Suppressor macrophage treated with lipopolysaccharide for 1 hour (primary cell): ENCODE results near the gene AIMP1.
"Not testable (repeated sequence)": the region's sequence is repeated elsewhere in the genome, so short reads cannot be mapped to it uniquely, and the experiment has no call there.

Source experiments
- DNase-seq, 3 donors: peaks; one replicate each; pipeline ENCODE4 v3.0.0-alpha.2; 2020 to 2022

AIMP1 gene

DNA sequence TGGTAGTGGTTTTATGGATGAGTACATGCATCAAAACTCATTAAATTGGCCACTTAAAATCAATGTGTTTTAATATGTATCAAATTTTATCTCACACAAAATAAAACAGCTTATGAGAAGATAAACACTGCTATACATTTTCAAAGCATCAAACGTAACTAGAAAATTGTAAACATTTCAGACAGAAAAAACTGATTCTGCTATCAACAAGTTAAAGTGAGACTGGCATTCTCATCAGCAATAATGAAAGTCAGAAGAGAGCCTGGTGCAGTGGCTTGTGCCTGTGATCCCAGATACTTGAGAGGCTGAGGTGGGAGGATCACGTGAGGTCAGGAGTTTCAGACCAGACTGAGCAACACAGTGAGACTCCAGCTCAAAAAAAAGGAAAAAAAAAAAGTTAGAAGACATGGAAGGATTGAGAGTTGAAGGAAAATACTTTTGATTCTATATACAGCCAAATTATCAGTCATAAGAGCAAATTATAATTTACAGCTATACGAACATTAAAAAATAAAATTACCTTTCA is 3.3 kb upstream of the AIMP1 start:
- DNase-seq, result no peak

DNA sequence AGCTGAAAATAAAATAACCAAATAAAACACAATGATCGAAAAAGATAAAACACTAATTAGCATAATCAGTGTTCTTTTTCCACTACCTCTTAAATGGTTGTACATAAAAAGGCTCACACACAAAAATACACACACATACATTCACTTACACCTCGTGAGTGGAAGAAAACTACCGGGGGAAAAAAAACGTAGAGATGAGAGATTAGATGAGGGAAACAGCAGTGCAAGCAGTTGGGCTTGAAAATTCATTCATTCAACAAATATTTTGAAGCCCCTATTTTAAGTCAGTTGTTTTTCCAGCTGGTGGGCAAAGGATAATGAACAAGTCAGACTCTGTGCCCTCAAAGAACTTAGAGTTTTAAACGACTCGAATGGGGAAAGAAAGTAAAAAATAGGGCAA is 1.4 kb upstream of the AIMP1 start:
- DNase-seq, result no peak

DNA sequence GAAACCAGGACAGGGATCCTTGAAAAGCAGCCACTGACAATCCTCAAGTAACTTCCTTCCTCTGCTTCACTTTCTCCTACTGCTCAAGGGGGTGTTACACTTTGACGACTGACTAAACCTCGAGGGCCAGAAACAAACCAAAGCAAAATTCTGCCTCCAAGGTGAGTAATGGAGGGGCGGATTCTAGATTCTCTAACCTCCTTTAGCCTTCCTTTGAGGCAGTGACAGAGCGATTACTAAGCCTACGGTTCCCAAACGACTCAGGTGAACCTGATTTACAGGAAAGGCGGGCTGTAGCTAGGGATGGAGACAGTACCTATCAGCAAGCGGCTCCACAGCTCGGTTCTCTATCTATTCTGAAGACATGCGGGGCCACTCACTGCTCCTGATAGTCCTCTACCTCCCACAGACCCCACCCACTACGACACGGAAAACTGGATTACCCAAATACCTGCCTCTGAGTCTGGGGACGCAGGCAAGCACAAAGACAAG is 828 bp upstream of the AIMP1 start:
- peak; percentile 52 to 68 (median 62) for DNase-seq

DNA sequence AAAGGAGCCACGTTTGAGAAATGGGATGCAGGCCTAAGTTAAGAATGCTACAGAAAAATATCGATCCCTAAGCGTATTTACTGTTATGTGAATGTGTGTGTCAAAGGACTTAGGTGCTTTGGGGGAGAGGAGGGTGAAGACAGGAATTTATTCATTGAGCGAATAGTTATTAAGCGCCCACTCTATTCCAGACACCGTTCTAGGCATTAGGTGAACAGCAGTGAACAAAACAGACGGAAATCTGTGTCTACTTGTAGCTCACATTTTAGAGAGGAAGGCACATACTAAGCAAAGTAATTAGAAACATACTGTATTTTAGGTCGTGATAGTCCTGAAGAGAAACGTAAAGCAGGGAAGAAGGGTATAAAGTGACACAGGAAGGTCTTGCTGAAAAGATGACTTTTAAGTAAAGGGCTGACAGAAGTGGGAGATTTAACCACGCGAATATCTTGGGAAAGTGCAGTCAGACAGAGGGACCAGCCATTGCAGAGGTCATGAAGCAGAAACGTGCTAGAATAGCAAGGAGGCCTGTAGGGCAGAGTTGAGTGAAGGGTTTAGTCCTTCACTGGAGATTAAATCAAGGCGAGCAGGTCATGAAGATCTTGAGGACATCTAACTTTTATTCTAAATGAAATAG is 541 bp downstream of the AIMP1 start:
- DNase-seq, result peak in 2 of 3 donors; percentile 13 to 25

DNA sequence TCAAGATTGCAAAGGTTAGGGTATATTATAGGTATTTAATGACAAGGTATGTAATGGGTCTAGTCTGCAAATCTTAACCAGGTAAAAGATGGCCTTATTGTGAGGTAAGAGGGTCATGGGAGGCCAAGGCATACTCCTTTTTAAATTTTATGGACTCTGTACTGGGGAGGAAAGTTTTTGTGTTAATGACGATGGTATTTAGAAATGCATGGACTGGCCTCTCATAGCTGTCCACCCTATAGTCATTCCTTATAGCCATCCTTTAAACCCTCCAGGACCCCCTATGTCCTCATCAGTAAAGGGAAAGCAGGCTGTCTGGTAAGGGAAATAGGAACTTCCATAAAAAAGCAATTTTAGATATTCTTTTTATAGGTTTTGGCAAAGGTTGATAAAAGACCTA is 1.5 kb downstream of the AIMP1 start:
- DNase-seq, result no peak

DNA sequence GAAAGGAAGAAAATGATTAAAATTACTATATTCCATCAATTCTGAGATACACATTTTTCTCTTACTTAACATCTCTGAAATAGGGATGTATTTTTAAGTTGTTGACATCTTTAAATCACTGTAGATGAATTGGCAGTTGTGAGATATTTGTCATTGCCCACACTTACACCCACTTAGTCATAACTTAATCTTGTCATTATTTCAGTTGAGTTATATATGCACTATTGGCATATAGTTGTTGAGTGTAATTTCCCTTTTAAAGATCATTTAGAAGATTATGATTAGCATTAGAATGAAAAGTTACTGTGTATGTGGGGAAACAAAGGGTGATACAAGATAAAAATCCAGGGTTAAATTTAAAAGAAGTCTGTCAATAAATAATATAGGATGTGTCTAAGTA is 2.2 kb downstream of the AIMP1 start:
- peak in 2 of 3 donors; percentile 26 to 27 for DNase-seq

DNA sequence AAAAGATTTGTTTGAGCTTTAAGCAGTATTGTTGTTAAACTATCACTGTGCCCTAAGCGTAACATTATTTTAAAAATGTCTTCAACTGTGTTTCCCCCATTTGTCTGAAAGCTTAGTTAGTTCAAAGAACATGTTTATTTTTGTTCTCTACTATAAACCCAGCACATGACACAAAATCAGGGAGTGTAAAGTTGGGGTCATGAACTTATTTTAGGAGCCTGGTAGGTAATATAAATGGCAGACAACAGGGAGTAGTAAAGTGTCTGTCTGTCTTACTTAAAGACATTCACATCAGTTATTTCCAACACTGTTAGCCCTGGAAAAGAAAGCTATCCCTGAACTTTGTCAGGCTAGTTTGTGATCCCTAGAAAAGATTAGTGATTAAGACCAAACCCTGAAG is 3.9 kb downstream of the AIMP1 start:
- DNase-seq, result no peak

DNA sequence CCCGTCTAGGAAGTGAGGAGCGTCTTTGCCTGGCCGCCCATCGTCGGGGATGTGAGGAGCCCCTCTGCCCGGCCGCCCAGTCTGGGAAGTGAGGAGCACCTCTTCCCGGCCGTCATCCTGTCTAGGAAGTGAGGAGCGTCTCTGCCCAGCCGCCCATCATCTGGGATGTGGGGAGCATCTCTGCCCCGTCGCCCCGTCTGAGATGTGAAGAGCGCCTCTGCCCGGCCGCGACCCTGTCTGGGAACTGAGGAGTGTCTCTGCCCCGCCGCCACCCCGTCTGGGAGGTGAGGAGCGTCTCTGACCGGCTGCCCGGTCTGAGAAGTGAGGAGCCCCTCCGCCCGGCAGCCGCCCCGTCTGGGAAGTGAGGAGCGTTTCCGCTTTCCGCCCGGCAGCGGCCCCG is 4.8 kb downstream of the AIMP1 start:
- not testable (repeated sequence) for DNase-seq

DNA sequence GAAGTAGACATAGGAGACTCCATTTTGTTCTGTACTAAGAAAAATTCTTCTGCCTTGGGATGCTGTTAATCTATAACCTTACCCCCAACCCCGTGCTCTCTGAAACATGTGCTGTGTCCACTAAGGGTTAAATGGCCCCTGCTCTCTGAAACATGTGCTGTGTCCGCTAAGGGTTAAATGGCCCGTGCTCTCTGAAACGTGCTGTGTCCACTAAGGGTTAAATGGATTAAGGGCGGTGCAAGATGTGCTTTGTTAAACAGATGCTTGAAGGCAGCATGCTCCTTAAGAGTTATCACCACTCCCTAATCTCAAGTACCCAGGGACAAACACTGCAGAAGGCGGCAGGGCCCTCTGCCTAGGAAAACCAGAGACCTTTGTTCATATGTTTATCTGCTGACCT is 5.5 kb downstream of the AIMP1 start:
- DNase-seq, result not testable (repeated sequence)

DNA sequence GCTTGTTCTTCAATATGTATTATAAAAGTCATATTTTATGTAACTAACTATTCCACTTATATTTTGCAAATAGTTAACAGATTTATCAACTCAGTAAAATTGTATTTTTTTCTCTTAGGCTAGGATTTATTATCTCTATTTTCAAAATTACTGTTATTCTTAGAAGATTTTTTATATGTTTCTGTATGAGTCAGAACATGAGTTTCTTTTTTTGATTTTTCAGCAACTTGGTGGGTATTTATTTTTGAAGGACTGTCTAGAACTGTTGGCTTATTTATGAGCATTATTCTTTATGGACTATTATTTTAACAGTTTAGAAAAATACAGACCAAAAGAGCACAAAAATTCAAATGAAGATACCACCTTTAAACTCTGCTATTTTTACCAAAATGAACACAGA is 6.8 kb downstream of the AIMP1 start:
- no peak for DNase-seq

DNA sequence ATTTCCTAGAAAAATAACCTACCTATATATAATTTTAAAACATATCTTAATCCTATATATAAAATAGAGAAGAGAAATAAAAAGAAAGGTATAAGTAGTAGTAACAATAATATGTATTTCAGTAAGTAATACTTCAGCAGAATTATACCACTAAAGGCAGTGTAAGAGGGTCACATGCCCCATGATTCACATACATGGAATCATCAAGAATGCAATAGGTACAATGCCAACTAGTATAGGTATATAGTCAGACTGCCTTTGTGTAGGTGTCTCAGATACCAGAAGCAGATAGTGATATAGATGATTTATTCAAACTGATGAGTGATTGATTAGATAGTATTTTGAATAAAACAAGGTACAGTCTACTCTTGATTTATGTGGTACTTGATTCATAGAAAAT is 9.4 kb downstream of the AIMP1 start:
- no peak for DNase-seq

DNA sequence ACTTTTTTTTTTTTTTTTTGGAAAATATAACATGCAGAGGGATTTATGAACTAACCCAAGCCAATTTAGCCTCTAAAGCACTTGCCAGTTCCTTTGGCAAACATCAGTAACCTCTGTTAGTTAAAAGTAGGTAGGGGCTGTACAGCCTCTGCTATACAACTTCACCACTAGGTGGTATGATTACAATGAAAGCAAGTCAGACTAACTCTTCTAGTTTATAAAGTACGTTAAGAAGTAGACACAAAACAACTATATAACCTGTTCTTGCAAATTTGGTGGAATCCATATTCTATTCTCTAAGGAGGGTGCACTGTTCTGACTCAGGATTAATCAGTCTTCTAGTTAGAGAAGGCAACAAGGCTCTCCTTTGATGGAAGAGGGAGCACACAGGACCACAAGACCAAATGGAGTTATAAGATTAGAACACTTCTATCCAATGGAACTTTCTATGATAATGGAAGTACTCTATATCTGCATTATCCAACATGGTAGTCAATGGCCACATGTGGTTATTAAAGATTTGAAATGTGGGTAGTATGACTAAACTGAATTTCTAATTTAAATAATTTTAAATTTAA is 12.8 kb downstream of the AIMP1 start:
- DNase-seq, result peak; percentile 22 to 47 (median 27)

DNA sequence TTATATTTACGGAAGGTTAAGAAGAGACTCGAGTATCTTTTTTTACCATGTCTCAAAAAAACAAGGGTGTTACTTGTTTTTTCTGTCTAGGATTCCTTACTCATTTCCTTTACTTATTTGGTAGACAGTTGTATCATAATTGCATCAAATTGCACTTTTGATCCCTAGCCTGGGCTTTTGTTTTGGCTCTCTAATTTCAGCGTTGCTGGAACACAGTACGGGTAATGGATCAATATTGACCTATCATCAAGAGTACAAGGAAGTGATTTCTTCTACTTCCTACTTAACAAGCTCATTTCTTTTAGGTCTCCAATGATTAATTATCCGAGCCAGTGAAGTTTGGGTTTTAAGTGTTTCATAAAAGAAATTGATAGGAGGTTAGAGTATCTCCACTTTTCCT is 16.8 kb downstream of the AIMP1 start:
- no peak for DNase-seq

DNA sequence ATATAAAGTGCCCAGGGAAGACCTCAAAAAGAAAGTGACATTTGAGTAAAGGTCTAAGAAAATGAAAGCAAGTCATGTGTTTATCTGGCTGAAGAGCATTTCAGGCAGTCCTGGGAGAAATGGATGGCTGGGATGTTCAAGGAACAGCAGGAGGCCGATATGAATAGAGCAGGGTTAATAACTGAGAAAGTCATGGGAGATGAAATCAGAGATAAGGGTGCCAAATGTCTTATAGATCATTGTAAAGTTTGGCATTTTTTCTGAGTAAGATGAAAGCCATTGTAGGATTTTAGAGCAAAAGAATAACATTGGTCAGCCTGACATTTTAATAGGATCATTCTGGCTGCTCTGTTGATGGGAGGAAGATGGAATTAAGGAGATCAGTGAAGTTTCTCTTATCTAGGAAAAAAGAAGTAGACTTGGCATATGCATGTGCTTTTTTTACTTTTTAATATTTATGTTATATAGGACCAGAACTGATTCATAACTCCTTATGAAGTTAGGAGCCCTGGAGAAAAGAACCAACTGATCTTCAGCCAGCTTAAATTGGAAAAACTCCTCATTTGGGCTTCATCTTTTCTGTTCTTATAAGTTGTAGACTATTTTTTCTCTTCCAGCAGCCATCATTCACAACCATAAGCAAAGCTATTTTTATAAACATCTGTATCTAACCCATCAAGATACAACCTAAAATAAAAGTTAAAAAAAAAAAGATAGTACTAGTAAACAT is 18.6 kb downstream of the AIMP1 start:
- DNase-seq, result no peak

DNA sequence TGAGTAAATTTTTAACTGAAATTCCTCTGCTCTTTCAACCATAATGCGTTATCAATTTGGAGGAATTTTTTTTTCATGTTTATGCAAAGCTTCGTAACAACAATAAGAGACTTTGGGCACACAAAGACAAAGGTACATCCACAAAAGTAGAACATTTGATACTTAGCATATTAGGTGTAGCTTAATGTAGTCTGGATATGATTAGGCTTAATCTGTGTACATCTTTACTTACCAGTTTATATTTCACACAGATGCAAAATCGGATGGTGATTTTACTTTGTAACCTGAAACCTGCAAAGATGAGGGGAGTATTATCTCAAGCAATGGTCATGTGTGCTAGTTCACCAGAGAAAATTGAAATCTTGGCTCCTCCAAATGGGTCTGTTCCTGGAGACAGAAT is 20.3 kb downstream of the AIMP1 start:
- no peak for DNase-seq

DNA sequence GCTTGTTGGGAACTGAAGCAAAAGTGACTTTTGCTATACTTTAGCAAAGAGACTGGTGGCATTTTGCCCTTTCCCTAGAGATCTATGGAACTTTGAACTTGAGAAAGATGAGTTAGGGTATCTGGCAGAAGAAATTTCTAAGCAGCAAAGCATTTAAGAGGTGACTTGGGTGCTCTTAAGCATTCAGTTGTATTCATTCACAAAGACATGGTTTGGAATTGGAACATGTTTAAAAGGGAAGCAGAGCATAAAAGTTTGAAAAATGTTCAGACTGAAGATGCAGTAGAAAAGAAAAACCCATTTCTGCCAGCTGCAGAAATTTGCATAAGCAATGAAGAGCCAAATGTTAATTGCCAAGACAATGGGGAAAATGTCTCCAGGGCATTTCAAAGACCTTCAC is 21.6 kb downstream of the AIMP1 start:
- no peak for DNase-seq

DNA sequence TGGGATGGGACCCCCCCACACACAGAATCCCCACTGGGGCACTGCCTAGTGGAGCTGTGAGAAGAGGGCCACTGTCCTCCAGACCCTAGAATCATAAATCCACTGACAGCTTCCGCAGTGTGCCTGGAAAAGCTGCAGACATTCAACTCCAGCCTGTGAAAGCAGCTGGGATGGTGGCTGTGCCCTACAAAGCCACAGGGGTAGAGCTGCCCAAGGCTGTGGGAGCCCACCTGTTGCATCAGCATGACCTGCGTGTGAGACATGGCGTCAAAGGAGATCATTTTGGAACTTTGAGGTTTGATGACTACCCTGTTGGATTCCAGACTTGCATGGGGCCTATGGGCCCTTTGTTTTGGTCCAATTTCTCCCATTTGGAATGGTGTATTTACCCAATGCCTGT is 22.3 kb downstream of the AIMP1 start:
- no peak for DNase-seq

DNA sequence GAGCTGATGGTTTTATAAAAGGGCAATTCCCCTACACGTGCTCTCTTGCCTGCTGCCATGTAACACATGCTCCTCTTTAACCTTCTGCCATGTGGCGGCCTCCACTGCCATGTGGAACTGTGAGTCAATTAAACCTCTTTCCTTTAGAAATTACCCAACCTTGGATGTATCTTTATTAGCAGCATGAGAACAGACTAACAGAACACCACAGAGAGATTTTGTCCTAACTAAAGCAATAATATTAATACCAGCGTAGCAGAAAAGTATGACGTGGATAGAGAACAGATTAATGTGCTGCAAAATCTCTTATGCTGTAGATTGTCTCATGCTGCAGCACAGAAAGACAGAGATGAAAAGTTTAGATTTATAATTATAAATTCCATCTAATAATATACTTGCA is 23.1 kb downstream of the AIMP1 start:
- DNase-seq, result no peak

DNA sequence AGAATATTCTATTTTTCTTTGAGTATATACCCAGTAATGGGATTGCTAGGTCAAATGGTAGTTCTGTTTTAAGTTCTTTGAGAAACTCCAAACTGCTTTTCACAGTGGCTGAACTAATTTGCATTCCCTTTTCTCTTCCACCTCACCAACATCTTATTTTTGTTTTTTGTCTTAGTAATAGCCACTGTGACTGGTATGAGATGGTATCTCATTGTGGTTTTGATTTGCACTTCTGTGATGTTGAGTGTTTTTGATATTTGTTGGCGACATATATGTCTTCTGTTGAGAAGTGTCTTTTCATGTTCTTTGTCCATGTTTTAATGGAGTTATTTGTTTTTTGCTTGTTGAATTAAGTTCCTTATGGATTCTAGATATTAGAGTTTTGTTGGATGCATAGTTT is 24.4 kb downstream of the AIMP1 start:
- no peak for DNase-seq

DNA sequence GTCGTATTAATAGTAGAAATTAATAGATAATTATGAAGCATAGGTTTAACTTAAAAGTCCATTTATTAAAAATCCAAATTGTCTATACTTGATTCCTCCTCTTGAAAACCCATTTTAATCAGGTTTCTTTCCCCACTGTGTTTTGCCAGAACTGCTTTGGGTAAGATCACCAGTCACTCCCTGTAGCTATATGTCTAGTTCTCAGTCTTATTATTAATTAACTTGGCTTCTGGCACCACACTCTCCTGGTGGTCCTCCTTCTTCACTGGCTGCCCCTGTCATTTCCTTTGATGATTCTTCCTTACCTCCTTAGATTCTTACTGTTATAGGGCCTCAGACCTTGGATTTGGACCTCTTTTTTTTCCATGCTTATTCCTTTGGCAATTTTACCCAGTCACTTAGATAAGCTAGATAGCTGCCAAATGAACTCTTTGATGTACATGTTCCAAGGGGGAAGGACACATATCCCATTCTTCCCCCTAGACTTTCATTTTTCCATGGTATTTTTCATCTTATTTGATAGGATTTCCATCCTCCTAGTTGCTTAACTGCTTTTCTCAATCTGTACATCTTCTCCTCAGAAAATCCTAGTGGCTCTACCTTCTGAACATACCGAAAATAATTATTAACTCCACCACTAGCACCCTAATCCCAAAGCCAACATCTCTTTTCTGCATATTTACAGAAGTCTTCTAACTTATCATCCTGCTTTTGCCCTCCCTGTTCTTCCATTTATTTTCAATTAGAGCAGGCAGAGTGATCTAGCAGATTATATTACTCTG is 27.7 kb downstream of the AIMP1 start:
- DNase-seq, result no peak

DNA sequence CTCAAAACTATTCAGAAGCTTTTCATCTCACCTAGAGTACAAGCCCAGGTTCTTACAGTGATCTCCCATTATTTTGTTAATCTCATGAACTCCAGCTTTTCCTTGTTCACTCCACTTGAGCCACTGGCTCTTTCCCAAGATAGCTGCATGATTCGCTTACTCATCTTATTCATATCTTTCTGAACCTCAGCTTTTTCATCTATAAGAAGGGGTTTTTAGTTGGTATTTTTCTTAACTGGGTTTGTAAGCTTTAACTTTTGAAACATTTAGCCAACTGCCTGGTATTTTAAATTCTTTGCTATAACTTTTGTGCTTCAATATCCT is 28.3 kb downstream of the AIMP1 start:
- DNase-seq, result no peak

DNA sequence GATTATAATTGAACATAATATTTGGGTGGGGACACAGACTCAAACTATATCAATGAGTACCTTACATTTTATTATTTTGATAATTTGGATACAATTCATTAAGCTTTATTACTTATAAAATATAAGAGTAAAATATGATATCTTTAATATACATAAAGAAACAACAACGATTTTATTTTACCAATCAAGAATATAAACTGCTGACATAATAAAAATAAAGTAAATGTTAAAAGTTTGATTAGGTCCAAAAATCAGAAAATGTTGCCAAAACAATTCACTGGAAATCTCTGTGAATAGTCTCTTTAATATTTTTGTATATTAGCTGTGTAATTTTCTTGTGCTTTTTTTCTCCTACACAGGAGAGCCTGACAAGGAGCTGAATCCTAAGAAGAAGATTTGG is 30.8 kb downstream of the AIMP1 start:
- DNase-seq, result no peak

DNA sequence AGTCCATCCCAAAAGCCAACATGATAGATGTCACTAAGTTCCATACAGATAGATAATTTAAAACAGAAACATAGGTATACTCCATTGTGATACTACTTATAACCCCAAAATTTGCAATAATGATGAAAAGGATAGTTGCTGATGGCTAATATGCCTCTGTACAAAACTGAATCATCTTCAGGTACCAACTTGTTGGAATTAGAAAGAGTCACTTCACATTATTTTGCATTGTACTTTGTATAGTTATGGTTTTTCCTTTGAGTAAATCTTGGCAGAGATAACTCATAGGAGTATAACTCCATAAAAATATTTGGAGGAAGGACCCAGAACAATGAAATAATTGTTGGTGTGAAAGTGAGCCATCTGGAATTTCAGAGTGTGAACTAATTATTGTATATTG is 34.7 kb downstream of the AIMP1 start:
- DNase-seq, result no peak

DNA sequence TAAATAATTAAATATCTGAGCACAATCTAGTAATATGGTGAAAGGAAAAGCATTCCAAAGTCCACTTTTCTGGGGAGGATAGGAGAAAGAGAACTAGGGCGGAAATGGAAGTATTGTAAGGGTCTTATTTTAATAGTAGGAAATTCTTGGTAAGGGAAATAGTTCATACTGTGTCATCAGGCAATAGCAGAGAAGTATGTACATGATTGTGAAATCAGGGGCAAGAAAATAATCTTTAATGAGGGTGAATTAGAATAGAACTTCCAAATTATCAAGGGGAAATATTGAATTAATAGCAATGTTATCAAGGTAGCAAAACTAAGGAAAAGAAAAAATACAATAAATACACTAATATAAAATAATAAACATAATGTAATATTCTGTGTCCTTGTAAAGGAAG is 37.4 kb downstream of the AIMP1 start:
- DNase-seq, result no peak
